HG02588 (cell line): Measurements from ENCODE around the gene TANK.
A peak's percentile ranks its signal among the peaks of the same experiment; 100 is the strongest.
"Not testable (repeated sequence)": the region's sequence is repeated elsewhere in the genome, so short reads cannot be mapped to it uniquely, and the experiment has no call there.

Experiments
- ATAC-seq: cut with Tn5 transposase; IDR thresholded peaks from one replicate; pipeline ENCODE4 v1.9.1; 2021; ENCODE audit warnings: mild to moderate bottlenecking, moderate library complexity; ENCODE audit not compliant: unreplicated experiment

The TANK gene

GRCh38 chr2:161165811-161166210 lies 5.6 kb downstream of the TANK start:
- no peak for ATAC-seq

- peak; percentile 86 for ATAC-seq
Observed at GRCh38 chr2:161166538-161167409, 6.5 kb downstream of the TANK start.

GRCh38 chr2:161169335-161169734 lies 9.1 kb downstream of the TANK start:
- ATAC-seq, result no peak

GRCh38 chr2:161170377-161170776 lies 10.1 kb downstream of the TANK start:
- no peak for ATAC-seq

- ATAC-seq, result no peak
Observed at GRCh38 chr2:161170958-161171932, 11.0 kb downstream of the TANK start.

- peak; percentile 67 for ATAC-seq
Observed at GRCh38 chr2:161172901-161173540, 12.8 kb downstream of the TANK start.

- ATAC-seq, result peak; percentile 0
Observed at GRCh38 chr2:161173541-161174194, 13.4 kb downstream of the TANK start.

GRCh38 chr2:161177969-161178368 lies 17.7 kb downstream of the TANK start:
- no peak for ATAC-seq

- no peak for ATAC-seq
Observed at GRCh38 chr2:161178756-161179155, 18.5 kb downstream of the TANK start.

- no peak for ATAC-seq
Observed at GRCh38 chr2:161190050-161190449, 29.8 kb downstream of the TANK start.

GRCh38 chr2:161195602-161196001 lies 35.4 kb downstream of the TANK start:
- not testable (repeated sequence) for ATAC-seq

- peak; percentile 49 for ATAC-seq
Observed at GRCh38 chr2:161199912-161200701, 39.9 kb downstream of the TANK start.

- ATAC-seq, result no peak
Observed at GRCh38 chr2:161204846-161205245, 44.6 kb downstream of the TANK start.

- ATAC-seq, result no peak
Observed at GRCh38 chr2:161206471-161207032, 46.3 kb downstream of the TANK start.

- no peak for ATAC-seq
Observed at GRCh38 chr2:161207941-161208340, 47.7 kb downstream of the TANK start.

- no peak for ATAC-seq
Observed at GRCh38 chr2:161208527-161209139, 48.4 kb downstream of the TANK start.

- no peak for ATAC-seq
Observed at GRCh38 chr2:161209902-161210301, 49.7 kb downstream of the TANK start.

GRCh38 chr2:161217597-161218185 lies 57.5 kb downstream of the TANK start:
- no peak for ATAC-seq

GRCh38 chr2:161219211-161219610 lies 59.0 kb downstream of the TANK start:
- ATAC-seq, result no peak
